Mesendoderm (in vitro differentiated cells): ENCODE measurements around the gene NOS2.
"Not testable (repeated sequence)": the region's sequence is repeated elsewhere in the genome, so short reads cannot be mapped to it uniquely, and the experiment has no call there.

Experiments
- DNase-seq: peaks from one replicate; pipeline ENCODE4 v3.0.0; 2013
- H2AK5ac ChIP-seq: 2 replicates; pipeline ENCODE4 v1.6.1; 2013; ENCODE audit warnings: low read length, inconsistent platforms
- H2BK120ac ChIP-seq: 2 replicates; pipeline ENCODE4 v1.6.1; 2013; ENCODE audit warnings: low read depth, mild to moderate bottlenecking, low read length, moderate library complexity, mixed read lengths
- H2BK15ac ChIP-seq: replicated peaks from 2 replicates; pipeline ENCODE4 v1.6.1; 2013; ENCODE audit warnings: low read depth, mild to moderate bottlenecking, moderate library complexity
- H2BK5ac ChIP-seq: 2 replicates; pipeline ENCODE4 v1.6.1; 2013; ENCODE audit warnings: low read length, inconsistent platforms
- H3K18ac ChIP-seq: 2 replicates; pipeline ENCODE4 v1.6.1; 2013; ENCODE audit warnings: mild to moderate bottlenecking, low read length, mixed read lengths
- H3K23ac ChIP-seq: one replicate; pipeline ENCODE4 v1.6.1; 2013; ENCODE audit warnings: low read length
- H3K27ac ChIP-seq: 2 replicates; pipeline ENCODE4 v1.5.1; 2013; ENCODE audit warnings: low read depth, mild to moderate bottlenecking, inconsistent platforms, low read length, moderate library complexity
- H3K27me3 ChIP-seq: 2 replicates; pipeline ENCODE4 v1.6.1; 2013; ENCODE audit warnings: low read length, control low read depth, mild to moderate bottlenecking, inconsistent platforms; ENCODE audit not compliant: insufficient read depth, poor library complexity
- H3K36me3 ChIP-seq: 2 replicates; pipeline ENCODE4 v1.6.1; 2013; ENCODE audit warnings: low read length, inconsistent platforms; ENCODE audit not compliant: control insufficient read depth, insufficient read depth
- H3K4ac ChIP-seq: one replicate; pipeline ENCODE4 v1.6.1; 2013; ENCODE audit warnings: low read depth, mild to moderate bottlenecking, low read length, moderate library complexity
- H3K4me1 ChIP-seq: 2 replicates; pipeline ENCODE4 v1.6.1; 2013; ENCODE audit warnings: low read depth, low read length, inconsistent platforms; ENCODE audit not compliant: control insufficient read depth
- H3K4me2 ChIP-seq: 2 replicates; pipeline ENCODE4 v1.6.1; 2013; ENCODE audit warnings: low read length
- H3K4me3 ChIP-seq: 2 replicates; pipeline ENCODE4 v1.5.1; 2013; ENCODE audit warnings: mild to moderate bottlenecking, low read length
- H3K56ac ChIP-seq: one replicate; pipeline ENCODE4 v1.6.1; 2013; ENCODE audit warnings: low read length
- H3K79me1 ChIP-seq: 2 replicates; pipeline ENCODE4 v1.6.1; 2013; ENCODE audit warnings: low read length, inconsistent platforms
- H3K79me2 ChIP-seq: 2 replicates; pipeline ENCODE4 v1.6.1; 2013; ENCODE audit warnings: mild to moderate bottlenecking, low read length; ENCODE audit not compliant: control insufficient read depth, insufficient read depth
- H3K9ac ChIP-seq: 2 replicates; pipeline ENCODE4 v1.6.1; 2013; ENCODE audit warnings: low read length, inconsistent platforms
- H4K5ac ChIP-seq: one replicate; pipeline ENCODE4 v1.6.1; 2013; ENCODE audit warnings: low read length
- H4K8ac ChIP-seq: one replicate; pipeline ENCODE4 v1.6.1; 2013; ENCODE audit warnings: low read depth, mild to moderate bottlenecking, control low read depth, low read length, moderate library complexity
- WGBS: extraction: QIAGEN DNeasy Blood & Tissue Kit; methylation state at CpG from one replicate; pipeline ENCODE4 v1.1.7; 2013; ENCODE audit warnings: low lambda C conversion rate, missing lambda C conversion rate; ENCODE audit not compliant: insufficient coverage; ENCODE audit errors: extremely low coverage; 5-methylcytosine and 5-hydroxymethylcytosine counted together

The NOS2 gene

DNA sequence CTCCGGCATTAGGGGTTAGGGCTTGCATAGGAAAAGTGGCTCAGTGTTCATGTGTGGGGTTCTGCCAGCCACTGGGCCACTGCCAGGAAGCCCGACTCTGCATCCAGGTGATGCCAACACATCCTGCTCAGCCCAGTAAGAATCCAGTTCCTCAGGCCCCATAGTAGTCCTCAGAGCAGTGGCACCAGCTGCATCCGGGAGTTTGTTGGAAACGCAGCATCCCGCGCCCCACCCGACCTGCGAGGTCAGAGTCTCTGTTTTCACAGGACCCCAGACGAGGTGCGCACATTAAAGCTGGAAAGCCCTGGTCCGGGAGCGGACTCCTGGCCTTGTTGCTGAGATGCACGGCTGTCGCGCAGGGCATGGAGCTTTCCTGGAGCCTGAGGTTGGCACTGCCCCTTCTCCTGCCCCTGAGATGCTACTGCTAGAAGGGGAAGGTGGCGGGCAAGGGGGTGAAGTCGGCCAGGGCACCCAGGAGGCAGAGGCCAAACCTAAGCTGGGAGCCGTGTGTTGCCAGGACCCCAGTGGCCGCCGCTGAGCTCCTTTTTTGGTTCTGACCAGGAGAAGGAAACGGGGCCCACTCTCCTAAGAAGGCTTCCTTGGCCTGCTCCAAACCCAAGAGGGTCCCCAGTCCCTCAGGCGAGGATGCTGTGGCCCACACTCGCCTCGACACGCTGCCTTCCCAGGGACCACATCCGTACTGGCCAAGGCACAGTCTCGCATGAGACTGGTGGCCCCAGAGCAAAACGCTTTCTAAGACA lies 44.4 kb downstream of the NOS2 start:
- Histone ChIP-seq H3K4ac (no peak overlapping the region), H3K18ac (no peak overlapping the region), H3K23ac (no peak overlapping the region), H2BK15ac (no peak overlapping the region), H2AK5ac (no peak overlapping the region), H3K4me1 (no peaks in the 10 kb centered on the region), H3K79me2 (no peaks in the 10 kb centered on the region), H3K56ac (no peak overlapping the region), H2BK120ac (no peak overlapping the region), H3K27me3 (no peaks in the 10 kb centered on the region), H4K8ac (no peak overlapping the region), H3K79me1 (no peaks in the 10 kb centered on the region), H3K4me2 (no peak overlapping the region), H4K5ac (no peak overlapping the region), H3K4me3 (no peak overlapping the region), H3K9ac (no peak overlapping the region), H2BK5ac (no peak overlapping the region), H3K27ac (no peak overlapping the region), H3K36me3 (no peaks in the 10 kb centered on the region)
- WGBS, result no CpG with 5 or more reads among the region's 28 CpGs
- DNase-seq, result no peak

- H2BK15ac ChIP-seq, result no peak overlapping the region
- no peak overlapping the region for H3K9ac ChIP-seq
- no peaks in the 10 kb centered on the region for H3K4me1 ChIP-seq
- no peak overlapping the region for H2AK5ac ChIP-seq
- no peak overlapping the region for H4K8ac ChIP-seq
- H3K56ac ChIP-seq, result no peak overlapping the region
- H3K27me3 ChIP-seq, result no peaks in the 10 kb centered on the region
- no peak overlapping the region for H3K4ac ChIP-seq
- no peak overlapping the region for H3K4me2 ChIP-seq
- WGBS, result no CpG with 5 or more reads among the region's 8 CpGs
- no peak for DNase-seq
- H3K18ac ChIP-seq, result no peak overlapping the region
- no peaks in the 10 kb centered on the region for H3K79me1 ChIP-seq
- no peaks in the 10 kb centered on the region for H3K36me3 ChIP-seq
- H3K23ac ChIP-seq, result no peak overlapping the region
- H2BK120ac ChIP-seq, result no peak overlapping the region
- no peak overlapping the region for H3K27ac ChIP-seq
- no peak overlapping the region for H4K5ac ChIP-seq
- no peak overlapping the region for H3K4me3 ChIP-seq
- no peak overlapping the region for H2BK5ac ChIP-seq
- H3K79me2 ChIP-seq, result no peaks in the 10 kb centered on the region
These were observed 45.8 kb downstream of the NOS2 start for GRCh38 chr17:27754549-27754948.

- H3K4me1 ChIP-seq, H2AK5ac ChIP-seq, H3K18ac ChIP-seq, H3K23ac ChIP-seq, H3K56ac ChIP-seq, H3K4me2 ChIP-seq, H2BK5ac ChIP-seq, H2BK120ac ChIP-seq, H3K27me3 ChIP-seq, H3K79me1 ChIP-seq, H4K5ac ChIP-seq, H3K36me3 ChIP-seq, H3K9ac ChIP-seq, H4K8ac ChIP-seq, H3K4ac ChIP-seq, H2BK15ac ChIP-seq, H3K27ac ChIP-seq, DNase-seq, H3K4me3 ChIP-seq, H3K79me2 ChIP-seq: not testable (repeated sequence)
- no CpG with 5 or more reads among the region's 13 CpGs for WGBS
These were observed 46.6 kb downstream of the NOS2 start for GRCh38 chr17:27753726-27754125.

DNA sequence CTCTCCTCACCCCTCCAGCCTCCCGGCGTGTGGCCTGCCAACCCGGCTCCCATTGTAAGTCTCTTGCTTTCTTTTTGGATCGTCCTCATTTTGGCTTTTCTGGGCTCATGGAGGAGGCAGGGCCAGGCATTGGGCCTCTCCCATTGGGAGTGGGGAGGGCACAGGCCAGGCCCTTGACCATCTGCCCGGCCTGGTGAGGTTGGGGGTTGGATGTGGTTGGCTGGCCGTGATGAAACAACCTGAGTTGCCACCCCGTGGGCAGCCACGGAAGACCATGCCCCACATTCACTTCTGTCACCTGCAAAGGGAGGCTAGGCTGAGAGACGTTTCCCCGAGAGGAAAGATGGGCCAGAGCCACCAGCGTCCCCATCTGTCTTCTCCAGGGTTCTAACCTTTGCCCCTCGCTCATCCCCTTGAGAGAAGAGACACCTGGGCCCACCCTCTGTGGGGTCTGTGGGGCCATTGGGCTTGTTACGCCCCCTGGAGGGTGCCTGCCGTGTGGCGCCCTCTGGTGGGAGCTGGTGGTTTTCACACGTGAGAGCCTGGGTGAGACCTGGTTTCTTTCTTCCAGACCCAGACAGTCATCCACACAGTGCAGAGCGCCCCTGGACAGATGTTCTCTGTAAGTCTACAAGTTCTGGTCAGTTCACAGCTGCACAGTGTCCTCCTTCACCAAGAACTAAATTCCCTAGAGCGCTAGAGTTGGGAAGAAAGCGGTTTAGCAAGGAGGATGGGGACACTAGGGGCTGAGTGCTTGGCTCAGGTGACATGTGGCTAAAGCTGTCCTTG lies 47.3 kb downstream of the NOS2 start:
- H4K8ac ChIP-seq, H3K79me2 ChIP-seq, H3K4me3 ChIP-seq, H3K4ac ChIP-seq, H3K79me1 ChIP-seq, H2AK5ac ChIP-seq, H3K36me3 ChIP-seq, H3K23ac ChIP-seq, H3K4me2 ChIP-seq, H3K9ac ChIP-seq, H2BK5ac ChIP-seq, H3K4me1 ChIP-seq, H2BK120ac ChIP-seq, H3K27me3 ChIP-seq, DNase-seq, H3K18ac ChIP-seq, H2BK15ac ChIP-seq, H3K56ac ChIP-seq, H4K5ac ChIP-seq, H3K27ac ChIP-seq: not testable (repeated sequence)
- no CpG with 5 or more reads among the region's 19 CpGs for WGBS

DNA sequence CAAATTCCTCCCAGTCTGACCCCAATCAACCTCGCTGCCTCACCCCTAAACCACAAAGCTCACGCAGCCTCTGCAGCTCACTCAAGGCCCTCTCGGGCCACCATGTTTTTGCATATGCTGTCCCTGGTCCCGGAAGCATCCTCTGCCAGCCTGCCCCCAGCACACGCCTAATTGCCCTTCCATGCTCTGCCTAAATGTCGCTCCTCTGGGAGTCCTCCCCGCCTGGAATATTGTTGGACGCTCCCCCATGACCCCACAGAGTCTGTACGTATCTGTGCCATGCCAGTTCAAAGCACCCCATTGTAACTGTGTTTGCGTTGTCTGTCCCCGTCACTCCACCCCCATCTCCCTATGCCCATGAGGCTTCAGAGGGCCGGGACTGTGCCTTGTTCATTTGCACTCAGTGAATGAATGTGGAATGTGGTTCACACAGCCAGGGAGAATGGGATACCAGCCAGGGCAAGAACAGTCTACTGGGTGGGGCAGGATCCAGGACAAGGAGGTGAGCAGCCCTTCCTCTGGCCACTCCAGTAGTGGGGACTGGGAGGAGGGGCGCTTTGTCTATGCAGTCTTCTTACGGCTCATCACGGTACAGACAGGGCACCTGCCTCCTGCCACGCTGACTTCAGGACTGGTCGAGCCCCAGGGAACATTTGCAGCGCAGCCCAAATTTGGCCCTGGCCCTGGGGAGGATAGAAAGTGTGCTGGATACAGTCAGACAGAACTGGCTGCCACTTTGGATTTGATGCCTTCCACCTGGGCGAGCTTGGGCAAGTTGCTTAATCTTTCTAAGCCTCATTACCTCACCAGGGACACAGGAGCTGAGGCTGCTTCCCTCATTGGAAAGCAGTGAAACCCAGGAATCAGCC lies 48.5 kb downstream of the NOS2 start:
- no peak for DNase-seq
- no CpG with 5 or more reads among the region's 19 CpGs for WGBS

More for the DNA sequence above, 48.5 kb downstream of the NOS2 start:
- no peak overlapping the region for H3K27ac ChIP-seq
- no peak overlapping the region for H2AK5ac ChIP-seq
- H3K18ac ChIP-seq, result no peak overlapping the region
- H3K36me3 ChIP-seq, result no peaks in the 10 kb centered on the region
- H4K8ac ChIP-seq, result no peak overlapping the region
- no peaks in the 10 kb centered on the region for H3K79me2 ChIP-seq
- H3K56ac ChIP-seq, result no peak overlapping the region
- no peak overlapping the region for H2BK15ac ChIP-seq
- no peaks in the 10 kb centered on the region for H3K4me1 ChIP-seq
- no peak overlapping the region for H3K4me2 ChIP-seq
- no peak overlapping the region for H3K4me3 ChIP-seq
- no peaks in the 10 kb centered on the region for H3K27me3 ChIP-seq
- no peak overlapping the region for H2BK120ac ChIP-seq
- no peak overlapping the region for H3K4ac ChIP-seq
- H3K9ac ChIP-seq, result no peak overlapping the region
- no peak overlapping the region for H2BK5ac ChIP-seq
- no peak overlapping the region for H4K5ac ChIP-seq
- no peak overlapping the region for H3K23ac ChIP-seq
- H3K79me1 ChIP-seq, result no peaks in the 10 kb centered on the region
